PC-9 (cell line): ENCODE data around the gene RBAK.
"Not testable (repeated sequence)": the region's sequence is repeated elsewhere in the genome, so short reads cannot be mapped to it uniquely, and the experiment has no call there.

Experiments
- EZH2 ChIP-seq: fragments of 200-600 bp; sonication (generic); IDR thresholded peaks from 2 replicates; pipeline ENCODE4 v1.8.0; 2017; ENCODE audit warnings: antibody characterized with exemption, low read depth
- TF ChIP-seq, protein P1 (sequence below): fragments of 200-600 bp; sonication (generic); conservative IDR thresholded peaks from 2 replicates; pipeline ENCODE4 v1.6.1; 2017; ENCODE audit warnings: mixed run types, antibody characterized with exemption, mild to moderate bottlenecking, moderate library complexity

DNA sequence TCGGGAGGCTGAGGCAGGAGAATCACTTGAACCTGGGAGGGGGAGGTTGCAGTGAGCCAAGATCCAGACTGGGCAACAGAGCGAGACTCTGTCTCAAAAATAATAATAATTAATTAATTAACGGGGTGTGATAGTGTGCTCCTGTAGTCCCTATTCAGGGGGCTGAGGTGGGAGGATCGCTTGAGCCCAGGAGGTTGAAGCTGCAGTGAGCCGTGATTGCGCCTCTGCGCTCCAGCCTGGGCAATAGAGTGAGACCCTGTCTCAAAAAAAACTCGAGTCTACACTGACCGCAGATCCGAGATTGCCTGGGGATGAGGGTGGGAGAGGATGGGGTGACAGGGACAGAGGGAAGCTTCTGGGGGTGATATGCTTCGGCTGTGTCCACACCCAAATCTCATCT lies 29.5 kb downstream of the RBAK start:
- TF ChIP-seq, protein P1, sequence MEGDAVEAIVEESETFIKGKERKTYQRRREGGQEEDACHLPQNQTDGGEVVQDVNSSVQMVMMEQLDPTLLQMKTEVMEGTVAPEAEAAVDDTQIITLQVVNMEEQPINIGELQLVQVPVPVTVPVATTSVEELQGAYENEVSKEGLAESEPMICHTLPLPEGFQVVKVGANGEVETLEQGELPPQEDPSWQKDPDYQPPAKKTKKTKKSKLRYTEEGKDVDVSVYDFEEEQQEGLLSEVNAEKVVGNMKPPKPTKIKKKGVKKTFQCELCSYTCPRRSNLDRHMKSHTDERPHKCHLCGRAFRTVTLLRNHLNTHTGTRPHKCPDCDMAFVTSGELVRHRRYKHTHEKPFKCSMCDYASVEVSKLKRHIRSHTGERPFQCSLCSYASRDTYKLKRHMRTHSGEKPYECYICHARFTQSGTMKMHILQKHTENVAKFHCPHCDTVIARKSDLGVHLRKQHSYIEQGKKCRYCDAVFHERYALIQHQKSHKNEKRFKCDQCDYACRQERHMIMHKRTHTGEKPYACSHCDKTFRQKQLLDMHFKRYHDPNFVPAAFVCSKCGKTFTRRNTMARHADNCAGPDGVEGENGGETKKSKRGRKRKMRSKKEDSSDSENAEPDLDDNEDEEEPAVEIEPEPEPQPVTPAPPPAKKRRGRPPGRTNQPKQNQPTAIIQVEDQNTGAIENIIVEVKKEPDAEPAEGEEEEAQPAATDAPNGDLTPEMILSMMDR, result not testable (repeated sequence)
- not testable (repeated sequence) for TF ChIP-seq EZH2
